GM18508 (cell line): ENCODE results near the gene KIAA1328.

ENCODE experiments used
- ATAC-seq: cut with Tn5 transposase; IDR thresholded peaks from one replicate; pipeline ENCODE4 v1.9.1; 2021; ENCODE audit warnings: moderate number of reproducible peaks; ENCODE audit not compliant: insufficient read depth, unreplicated experiment

KIAA1328 gene

GRCh38 chr18:37266290-37266689, 437.4 kb downstream of the KIAA1328 start:
- no peak for ATAC-seq

- ATAC-seq = no peak
Observed at GRCh38 chr18:37270038-37270665, 441.2 kb downstream of the KIAA1328 start.

DNA sequence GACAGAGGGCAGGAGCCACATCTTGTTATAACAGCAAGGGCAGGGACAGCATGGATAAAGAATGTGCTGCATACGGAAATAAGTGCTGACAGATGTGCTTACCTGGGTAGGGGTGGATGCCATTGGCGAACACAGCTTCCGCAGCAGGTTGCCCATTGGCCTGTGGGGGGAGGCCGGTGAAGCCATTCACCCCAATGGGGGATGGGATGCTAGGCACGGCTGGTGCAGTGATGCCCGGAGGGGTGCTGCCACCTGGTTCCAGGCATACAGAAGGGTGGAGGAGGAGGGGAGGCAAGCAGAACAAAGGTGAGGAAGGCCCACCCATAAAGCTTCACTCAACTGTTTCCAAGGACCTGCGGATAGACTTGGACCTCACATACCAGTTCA, 441.7 kb downstream of the KIAA1328 start:
- no peak for ATAC-seq

DNA sequence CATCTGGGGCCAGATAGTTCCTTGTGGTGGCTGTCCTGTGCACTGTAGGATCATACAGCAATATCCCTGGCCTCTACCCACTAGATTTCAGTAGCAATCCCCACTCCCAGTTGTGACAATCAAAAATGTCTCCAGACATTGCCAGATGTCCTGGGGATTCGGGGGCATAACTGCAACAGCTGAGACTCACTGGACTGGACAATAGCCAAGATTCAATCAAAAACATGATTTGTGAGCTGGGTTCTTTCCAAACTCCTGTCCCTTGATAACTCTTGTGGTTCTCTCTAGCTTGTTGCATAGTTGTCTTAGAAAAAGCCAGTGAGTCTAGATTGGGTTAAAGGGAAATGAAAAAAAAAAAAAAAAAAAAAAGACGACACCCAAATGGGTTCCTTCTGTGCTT, 443.3 kb downstream of the KIAA1328 start:
- ATAC-seq = no peak

- ATAC-seq = no peak
Observed at GRCh38 chr18:37272841-37273240, 443.9 kb downstream of the KIAA1328 start.

DNA sequence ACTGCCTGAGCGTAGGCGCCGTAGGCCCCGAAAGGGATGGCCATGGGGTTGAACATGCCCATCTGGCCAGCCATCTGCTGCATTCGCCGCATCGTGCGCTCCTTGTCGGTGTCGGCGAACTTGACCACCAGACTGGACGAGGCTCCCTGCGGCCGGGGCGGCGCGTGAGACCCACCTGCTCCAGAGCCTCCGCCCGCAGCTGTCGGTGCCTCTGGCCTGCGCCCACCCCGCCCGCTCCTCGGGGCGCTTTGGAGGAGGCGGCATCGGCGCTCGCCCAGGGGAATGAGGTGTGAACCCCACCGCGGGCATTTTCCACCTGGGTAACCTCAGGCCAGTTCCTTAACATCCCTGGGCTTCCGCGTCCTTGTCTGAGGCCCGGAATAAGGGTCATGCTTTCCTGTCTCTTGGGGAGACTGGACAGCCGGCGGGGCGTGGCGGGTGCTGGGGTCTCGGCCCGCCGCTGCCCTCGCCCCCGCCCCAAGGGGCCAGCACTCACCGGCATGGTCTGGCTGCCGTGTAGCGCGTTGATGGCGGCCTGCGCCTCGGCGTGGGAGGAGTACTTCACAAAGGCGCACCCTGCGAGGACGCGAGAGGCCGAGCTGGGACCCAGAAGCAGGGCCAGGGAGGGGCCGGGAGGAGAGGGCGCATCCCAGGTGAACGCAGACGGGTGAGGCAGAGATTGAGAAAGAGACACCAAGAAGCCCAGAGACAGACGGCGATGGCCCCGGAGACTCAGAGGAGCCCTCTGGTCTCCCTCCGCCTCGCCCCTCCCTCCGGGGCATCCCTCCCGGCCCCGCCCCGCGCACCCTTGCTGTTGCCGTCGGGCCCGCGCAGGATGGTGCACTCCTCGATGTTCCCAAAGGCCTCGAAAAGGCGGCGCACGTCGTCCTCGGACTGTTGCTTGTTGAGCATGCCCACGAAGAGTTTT, 445.6 kb downstream of the KIAA1328 start:
- ATAC-seq = no peak

GRCh38 chr18:37275237-37275741, 446.4 kb downstream of the KIAA1328 start:
- ATAC-seq = no peak

DNA sequence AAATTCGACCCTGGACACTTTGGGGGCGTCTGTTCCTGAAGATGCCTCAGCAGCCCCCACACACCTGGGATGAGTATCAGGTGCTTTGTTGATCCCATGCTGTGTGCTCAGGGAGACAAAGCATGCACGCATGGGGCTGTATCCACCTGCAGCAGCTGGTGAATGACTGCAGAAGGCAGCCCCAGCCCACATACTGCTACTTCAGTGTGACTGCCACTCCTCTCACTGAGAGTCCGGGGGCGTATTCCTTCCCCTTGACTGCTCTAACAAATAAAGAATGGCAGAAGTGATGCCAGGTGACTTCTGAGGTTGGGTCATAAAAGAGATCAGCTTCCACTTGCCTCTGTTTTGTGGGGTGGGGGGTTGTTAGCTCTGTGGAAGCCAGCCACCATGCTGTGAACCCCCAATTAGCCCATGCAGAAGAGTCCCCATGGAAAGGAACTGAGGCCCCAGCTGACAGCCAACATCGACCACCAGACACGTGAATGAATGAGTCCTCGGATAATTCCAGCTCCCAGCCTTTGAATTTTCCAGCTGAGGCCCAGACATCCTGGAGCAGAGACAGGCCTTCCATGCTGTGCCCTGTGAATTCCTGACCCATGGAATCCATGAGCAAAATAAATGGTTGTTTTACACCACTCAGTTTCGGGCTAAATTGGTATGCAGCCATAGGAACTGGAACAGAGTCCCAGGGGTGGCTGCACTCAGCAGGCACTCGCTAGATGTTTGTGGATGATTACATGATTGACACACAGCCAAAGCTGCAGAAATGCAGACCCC, 447.4 kb downstream of the KIAA1328 start:
- no peak for ATAC-seq

- no peak for ATAC-seq
Observed at GRCh38 chr18:37277804-37278203, 448.9 kb downstream of the KIAA1328 start.
